HG02763 (cell line): ENCODE measurements around the gene MEF2B.
A peak's percentile ranks its signal among the peaks of the same experiment; 100 is the strongest.
"Not testable (repeated sequence)": the region's sequence is repeated elsewhere in the genome, so short reads cannot be mapped to it uniquely, and the experiment has no call there.

Source experiments
- ATAC-seq: cut with Tn5 transposase; IDR thresholded peaks from one replicate; pipeline ENCODE4 v1.9.1; 2021; ENCODE audit warnings: mild to moderate bottlenecking, moderate library complexity; ENCODE audit not compliant: unreplicated experiment

MEF2B gene

GRCh38 chr19:19157808-19158207, 12.3 kb downstream of the MEF2B start:
- ATAC-seq = no peak

DNA sequence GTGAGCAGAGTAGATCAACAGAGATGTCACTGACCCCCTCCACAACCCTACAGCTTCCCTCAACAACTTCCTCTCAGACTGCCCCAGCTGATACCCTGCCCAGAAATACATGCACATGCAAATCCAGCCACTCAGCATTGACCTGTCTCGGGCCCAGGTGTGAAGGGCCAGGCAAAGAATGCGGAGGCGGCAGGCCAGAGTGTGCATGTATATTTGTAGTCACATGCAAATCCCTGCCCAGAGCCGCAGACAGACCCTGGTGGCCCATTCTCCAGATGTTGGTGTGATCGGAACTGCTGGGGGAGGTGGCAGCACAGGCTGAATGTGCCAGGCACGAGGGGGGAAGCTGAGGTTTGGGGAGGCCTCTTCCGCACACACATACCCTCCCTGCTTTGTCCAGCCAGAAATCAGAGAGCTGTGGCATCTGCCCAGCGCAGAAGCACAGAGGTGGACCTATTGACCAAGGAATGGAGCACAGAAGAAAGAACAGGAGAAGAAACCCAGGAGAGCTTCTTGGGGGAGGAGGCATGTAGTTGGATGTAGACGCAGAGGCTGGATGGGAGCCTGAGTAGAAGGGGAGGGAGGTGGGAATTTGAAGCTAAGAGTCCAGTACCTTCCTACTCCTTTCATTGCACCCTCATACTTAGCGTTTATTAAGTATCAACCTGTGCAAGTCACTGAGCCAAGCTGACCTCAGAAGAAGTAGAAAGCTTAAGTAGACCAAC, 14.4 kb downstream of the MEF2B start:
- peak; percentile 64 for ATAC-seq

DNA sequence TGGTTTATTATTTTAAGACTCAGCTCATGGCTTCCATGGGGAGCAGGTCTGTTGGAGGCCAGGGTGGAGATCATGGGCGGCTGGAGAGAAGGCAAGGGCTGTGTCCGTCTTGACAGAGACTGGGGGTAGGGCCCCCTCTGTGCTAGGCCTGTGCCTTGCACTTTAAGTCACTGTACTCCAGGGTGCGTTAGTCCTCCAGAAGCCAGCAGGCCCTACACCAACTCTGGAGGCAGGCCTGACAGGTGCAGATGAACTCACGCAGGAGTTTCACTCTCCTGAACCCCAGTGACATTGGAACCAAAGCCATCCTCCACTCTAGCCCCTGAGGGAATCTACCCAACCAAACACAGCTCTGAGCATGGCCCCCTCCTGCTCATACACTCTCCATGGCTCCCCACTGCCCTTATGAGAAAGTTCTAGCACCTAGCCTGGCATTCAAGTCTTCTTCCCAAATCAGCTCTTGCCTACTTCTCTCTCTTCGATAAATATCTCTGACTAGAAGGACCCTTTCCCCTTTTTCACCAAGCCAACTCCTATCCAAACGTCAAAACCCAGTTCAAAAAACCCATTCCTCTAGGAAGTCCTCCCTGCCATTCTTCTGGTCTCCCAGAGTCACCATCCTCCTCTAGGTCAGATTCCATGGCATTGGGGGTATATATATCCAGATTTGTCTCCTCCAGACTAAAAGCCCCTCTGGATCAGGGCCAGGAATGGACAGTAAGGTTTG, 15.1 kb downstream of the MEF2B start:
- ATAC-seq = no peak

GRCh38 chr19:19152668-19153384, 17.2 kb downstream of the MEF2B start:
- ATAC-seq = no peak

DNA sequence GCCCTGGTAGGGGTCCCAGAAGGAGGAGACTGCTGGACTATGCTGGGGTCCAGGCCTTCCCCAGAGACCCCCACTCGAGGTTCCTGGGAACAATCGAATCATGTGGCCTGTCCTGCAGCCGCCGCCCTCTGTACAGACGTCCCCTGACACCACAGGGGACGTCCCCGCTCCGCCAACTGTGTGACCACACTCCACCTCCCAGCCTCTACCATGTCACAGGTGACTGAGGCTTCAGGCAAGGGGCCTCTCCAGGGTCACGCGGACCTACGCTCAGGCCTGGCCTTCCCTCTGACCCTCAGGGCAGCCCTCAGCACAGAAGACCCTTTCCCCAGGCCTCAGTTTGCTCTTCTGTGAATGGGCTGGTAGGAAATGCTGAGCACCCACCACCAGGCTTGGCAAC, 18.6 kb downstream of the MEF2B start:
- peak; percentile 39 for ATAC-seq

- ATAC-seq = no peak
Measured at GRCh38 chr19:19149435-19149834, 20.6 kb downstream of the MEF2B start.

GRCh38 chr19:19148504-19148903, 21.6 kb downstream of the MEF2B start:
- ATAC-seq = not testable (repeated sequence)

DNA sequence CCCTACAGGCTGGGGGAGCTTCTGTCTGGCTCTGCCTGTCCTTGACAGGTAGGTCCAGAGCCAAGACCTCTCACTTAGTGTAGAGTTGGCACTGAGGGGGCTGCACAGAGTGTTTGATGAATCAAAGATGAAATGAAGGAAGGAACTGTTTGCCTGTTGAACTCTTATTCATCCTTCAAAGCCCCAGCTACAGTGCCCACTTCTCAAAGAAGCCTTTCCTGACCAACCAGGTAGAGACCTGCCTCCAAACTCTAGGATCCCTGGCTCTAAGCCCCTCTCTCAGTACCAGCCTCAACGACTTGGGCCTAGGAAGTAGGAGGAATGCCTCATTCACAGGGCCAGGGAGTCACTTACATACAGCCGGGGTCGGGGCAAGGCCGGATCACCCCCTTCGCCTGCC, 22.7 kb downstream of the MEF2B start:
- ATAC-seq = no peak

DNA sequence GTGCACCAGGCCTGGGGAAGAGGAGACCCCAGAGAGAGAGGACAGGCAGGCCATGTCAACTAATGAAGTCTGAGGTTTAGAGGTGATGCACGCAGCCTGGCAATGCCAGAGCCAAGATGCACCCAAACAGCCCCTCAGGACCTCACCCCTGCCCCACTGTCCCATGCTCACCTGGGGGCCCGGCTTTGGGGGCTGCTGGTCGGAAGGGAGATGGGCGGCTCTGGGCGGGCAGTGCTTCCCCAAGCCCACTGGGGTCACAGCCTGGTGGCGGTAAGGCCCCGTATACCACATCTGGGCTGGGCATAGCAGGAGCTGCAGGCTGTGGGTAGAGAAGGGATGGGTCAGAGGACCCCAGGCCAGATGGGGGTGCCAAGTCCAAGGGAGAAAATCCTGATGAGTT, 23.2 kb downstream of the MEF2B start:
- ATAC-seq = no peak

DNA sequence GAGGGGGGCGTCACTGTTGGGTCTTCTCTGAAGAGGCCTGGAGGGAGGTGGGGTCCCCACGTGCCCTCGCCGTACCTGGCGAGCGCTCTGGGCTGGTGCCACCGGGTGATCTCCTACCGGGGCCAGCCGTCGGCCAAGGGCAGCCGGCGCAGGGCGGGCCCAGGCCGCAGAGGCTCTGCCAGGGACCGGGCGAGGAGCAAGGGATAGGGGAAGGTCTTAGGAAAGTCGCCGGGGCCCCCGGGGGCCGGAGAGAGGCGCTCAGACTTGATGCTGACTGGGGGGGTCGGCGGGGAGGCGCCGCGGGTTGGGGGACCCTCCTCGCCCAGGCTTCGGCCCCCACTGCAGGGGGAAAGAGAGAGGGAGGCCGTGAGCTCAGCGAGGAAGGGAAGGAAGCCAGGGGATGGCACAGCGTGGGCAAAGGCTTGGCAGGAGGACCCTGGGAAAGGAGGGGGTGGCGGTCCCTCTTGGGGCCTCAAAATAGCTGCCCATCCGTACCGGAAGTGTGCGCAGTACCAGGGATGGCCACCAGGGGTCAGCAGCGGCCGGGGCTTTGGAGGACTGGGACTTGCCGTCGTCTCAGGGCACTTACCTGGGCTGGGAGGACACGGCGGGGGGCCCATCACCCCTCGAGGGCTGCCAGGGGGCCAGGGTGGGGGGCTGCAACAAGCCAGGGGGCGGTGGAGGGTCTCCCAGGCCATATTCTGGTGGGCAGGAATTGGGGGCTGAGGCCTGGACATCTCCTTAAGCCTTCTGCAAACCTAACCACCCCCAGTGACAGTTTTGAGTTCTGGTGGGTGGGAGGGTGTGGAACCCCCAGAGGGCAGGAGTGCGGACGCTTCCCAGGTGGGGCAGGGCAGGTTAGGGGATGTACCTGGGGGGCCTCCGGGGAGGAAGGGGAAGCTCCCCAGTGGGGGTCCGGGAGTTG, 24.1 kb downstream of the MEF2B start:
- ATAC-seq = no peak

DNA sequence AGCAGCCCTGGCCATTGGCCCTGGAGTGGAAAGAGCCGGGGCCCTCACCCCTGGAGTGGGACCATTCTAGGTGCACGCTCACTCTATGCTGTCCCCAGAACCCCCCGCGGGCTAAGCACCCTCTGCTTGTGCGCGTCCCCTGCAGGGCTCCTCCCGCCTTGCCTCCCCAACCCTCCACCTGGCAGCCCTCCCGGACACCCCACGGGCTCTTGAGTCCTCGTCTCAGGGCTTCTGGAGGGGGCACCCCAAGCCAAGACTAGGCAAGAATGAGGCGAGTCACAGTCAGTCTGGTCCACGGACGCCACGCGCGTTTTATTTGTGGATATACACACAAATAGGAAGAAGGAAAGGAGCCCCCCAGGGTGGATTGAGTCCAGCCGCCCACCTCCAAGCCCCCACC, 24.8 kb downstream of the MEF2B start:
- no peak for ATAC-seq

GRCh38 chr19:19142347-19142746, 27.7 kb downstream of the MEF2B start:
- no peak for ATAC-seq

- ATAC-seq = no peak
Measured at GRCh38 chr19:19140476-19140875, 29.6 kb downstream of the MEF2B start.

GRCh38 chr19:19139876-19140229, 30.2 kb downstream of the MEF2B start:
- ATAC-seq = no peak

GRCh38 chr19:19138109-19138981, 31.7 kb downstream of the MEF2B start, which contains the start of gene TMEM161A:
Gene TMEM161A (minus strand): TSS chr19:19138478. CDS start chr19:19138428, 50 bp downstream.
- peak; percentile 97 for ATAC-seq

GRCh38 chr19:19137556-19138108, 32.4 kb downstream of the MEF2B start:
- no peak for ATAC-seq

DNA sequence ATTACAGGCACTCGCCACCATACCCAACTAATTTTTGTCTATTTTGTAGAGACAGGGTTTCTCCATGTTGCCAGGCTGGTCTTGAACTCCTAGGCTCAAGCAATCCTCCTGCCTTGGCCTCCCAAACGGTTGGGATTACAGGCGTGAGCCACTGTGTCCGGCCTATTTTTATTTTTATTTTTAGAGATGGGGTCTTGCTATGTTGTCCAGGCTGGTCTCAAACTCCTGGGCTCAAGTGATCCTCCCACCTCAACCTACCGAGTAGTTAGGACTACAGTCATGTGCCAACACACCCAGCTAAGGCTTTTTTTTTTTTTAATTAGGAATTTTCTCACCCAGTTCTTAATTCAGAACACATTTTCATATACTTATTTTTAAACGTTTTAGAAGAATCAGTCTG, 34.4 kb downstream of the MEF2B start:
- not testable (repeated sequence) for ATAC-seq

DNA sequence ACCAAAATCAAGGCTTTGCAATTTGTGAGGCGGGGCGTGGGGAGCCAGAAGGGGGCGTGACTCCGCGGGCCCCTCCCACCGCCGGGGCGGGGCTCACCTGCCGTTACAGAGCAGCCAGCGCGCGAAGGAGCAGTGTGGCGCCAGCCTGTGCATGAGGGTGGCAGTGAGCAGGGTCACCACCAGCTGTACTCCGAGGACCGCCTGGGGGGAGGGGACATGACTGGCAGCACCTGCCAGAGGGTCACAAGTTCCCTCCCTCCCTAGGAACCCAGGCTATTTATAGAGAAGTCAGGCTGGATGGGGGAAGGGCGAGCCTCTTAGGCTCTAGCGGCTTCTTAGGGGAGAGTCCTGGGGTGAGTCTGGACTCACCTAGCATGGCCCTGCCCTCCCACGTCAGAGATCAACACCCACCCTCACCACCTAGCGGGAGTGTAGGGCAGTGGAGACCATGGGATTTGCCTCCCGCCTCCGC, 35.3 kb downstream of the MEF2B start:
- ATAC-seq = no peak

- ATAC-seq = no peak
Measured at GRCh38 chr19:19133985-19134384, 36.1 kb downstream of the MEF2B start.
